ENCODE results near the gene CPSF4L. TPM values are rescaled to one million over a fixed set of nuclear protein-coding genes. Genes with fewer than 3 reads are reported as not detected.

Gene CPSF4L
- total RNA-seq, 4 donors from 2014 or later, result not detected

GRCh38 chr17:73210002-73210678, 51.5 kb downstream of the CPSF4L start:
- Histone ChIP-seq H3K36me3 (peaks cover 50% of the 10 kb centered on the region), H3K27ac (no peak overlapping the region), H3K4me3 (no peak overlapping the region), H3K9me3 (no peaks in the 10 kb centered on the region), H3K27me3 (no peaks in the 10 kb centered on the region), H3K4me1 (peaks cover 7% of the 10 kb centered on the region)
- TF ChIP-seq CTCF (IDR thresholded peaks at IDR 0.05) (no peak), POLR2AphosphoS5 (IDR thresholded peaks at IDR 0.05) (no peak), POLR2A (IDR thresholded peaks at IDR 0.05) (no peak), EP300 (IDR thresholded peaks at IDR 0.05) (no peak)
- no peak for DNase-seq (ENCODE audit: low spot score in 2 of 2)
- 80% methylated on average over 8 of the region's 8 CpGs for WGBS

DNA sequence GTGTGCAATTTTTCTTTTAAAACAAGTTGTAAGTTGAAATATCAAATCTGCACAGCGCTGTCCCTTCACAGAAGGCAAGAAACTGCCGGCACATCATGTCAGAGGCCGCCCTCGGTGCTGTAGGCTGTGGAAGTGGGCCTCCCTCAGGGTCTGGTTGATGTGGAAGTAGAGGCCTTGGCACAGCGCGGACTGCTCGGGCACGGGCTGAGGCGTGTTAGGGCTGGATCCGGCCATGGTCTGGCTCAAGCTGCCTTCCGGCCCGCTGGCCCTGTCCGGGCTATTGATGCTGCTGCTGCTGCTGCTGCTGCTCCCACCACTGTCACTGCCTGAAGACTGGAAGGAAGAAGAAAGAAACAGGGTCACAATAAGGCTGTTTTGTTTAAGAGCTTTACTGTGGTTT, 52.2 kb downstream of the CPSF4L start:
- H3K9me3 ChIP-seq, result no peaks in the 10 kb centered on the region
- no peaks in the 10 kb centered on the region for H3K27me3 ChIP-seq
- no peak for TF ChIP-seq POLR2AphosphoS5 (IDR thresholded peaks at IDR 0.05)
- no peak for TF ChIP-seq CTCF (IDR thresholded peaks at IDR 0.05)
- TF ChIP-seq EP300 (IDR thresholded peaks at IDR 0.05), result no peak
- TF ChIP-seq POLR2A (IDR thresholded peaks at IDR 0.05), result no peak
- H3K4me1 ChIP-seq, result peaks cover 7% of the 10 kb centered on the region
- WGBS, result 84% methylated on average over 13 of the region's 13 CpGs
- no peak overlapping the region for H3K4me3 ChIP-seq
- H3K36me3 ChIP-seq, result peaks cover 55% of the 10 kb centered on the region
- no peak overlapping the region for H3K27ac ChIP-seq
- DNase-seq (ENCODE audit: low spot score in 2 of 2), result no peak

- Histone ChIP-seq H3K27ac (peak overlapping the region; percentile 8), H3K4me3 (no peak overlapping the region), H3K4me1 (peaks cover 7% of the 10 kb centered on the region), H3K27me3 (no peaks in the 10 kb centered on the region), H3K36me3 (peaks cover 66% of the 10 kb centered on the region), H3K9me3 (no peaks in the 10 kb centered on the region)
- 85% methylated on average over 16 of the region's 16 CpGs for WGBS
- TF ChIP-seq CTCF (IDR thresholded peaks at IDR 0.05), result no peak
- no peak for TF ChIP-seq EP300 (IDR thresholded peaks at IDR 0.05)
- TF ChIP-seq POLR2A (IDR thresholded peaks at IDR 0.05), result no peak
- no peak for TF ChIP-seq POLR2AphosphoS5 (IDR thresholded peaks at IDR 0.05)
- no peak for DNase-seq (ENCODE audit: low spot score in 2 of 2)
Observed at GRCh38 chr17:73208139-73208827, 53.4 kb downstream of the CPSF4L start.

- no peak for TF ChIP-seq POLR2A (IDR thresholded peaks at IDR 0.05)
- TF ChIP-seq EP300 (IDR thresholded peaks at IDR 0.05), result no peak
- TF ChIP-seq POLR2AphosphoS5 (IDR thresholded peaks at IDR 0.05), result no peak
- TF ChIP-seq CTCF (IDR thresholded peaks at IDR 0.05), result no peak
- no peak overlapping the region for H3K4me3 ChIP-seq
- H3K36me3 ChIP-seq, result peaks cover 94% of the 10 kb centered on the region
- no peak for DNase-seq (ENCODE audit: low spot score in 2 of 2)
- WGBS, result 83% methylated on average over 10 of the region's 10 CpGs
- H3K4me1 ChIP-seq, result peaks cover 12% of the 10 kb centered on the region
- no peaks in the 10 kb centered on the region for H3K27me3 ChIP-seq
- H3K27ac ChIP-seq, result no peak overlapping the region
- no peaks in the 10 kb centered on the region for H3K9me3 ChIP-seq
Observed at GRCh38 chr17:73205459-73205961, 56.2 kb downstream of the CPSF4L start.

DNA sequence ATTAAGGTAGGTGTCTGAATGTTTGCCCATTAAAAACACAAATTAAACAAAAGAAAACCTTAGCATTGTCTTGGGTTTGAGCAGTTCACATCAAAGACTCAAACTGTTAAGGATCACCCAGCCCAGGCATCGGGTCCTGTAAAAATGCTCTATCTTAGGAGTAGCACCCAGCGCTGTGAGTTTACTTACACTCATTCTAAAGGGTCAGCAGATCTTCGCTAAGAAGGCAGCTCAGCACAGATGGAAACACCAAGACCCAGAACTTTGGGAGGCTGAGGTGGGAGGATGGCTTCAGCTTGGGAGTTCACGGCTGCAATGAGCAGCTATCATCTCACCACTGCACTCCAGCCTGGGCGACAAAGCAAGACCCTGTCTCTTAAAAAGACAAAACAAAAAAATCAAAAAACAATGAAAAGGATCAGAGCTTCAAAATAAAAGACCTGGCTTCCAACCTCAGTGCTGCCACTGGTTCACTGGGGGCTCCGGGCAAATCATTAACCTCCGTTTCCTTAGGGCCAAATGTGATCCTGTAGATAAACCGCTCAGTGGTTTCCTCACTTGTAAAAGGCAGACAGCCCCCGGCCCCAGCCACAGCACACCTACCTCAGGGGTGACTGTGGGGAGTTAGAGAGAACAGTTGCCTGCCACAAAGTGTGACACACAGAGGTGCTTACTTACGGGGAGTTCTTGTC, 57.7 kb downstream of the CPSF4L start:
- Histone ChIP-seq H3K36me3 (peaks cover 100% of the 10 kb centered on the region), H3K27ac (no peak overlapping the region), H3K4me3 (no peak overlapping the region), H3K4me1 (peaks cover 12% of the 10 kb centered on the region), H3K27me3 (no peaks in the 10 kb centered on the region), H3K9me3 (no peaks in the 10 kb centered on the region)
- DNase-seq (ENCODE audit: low spot score in 2 of 2), result no peak
- WGBS, result 79% methylated on average over 10 of the region's 10 CpGs
- TF ChIP-seq CTCF (IDR thresholded peaks at IDR 0.05), result no peak
- TF ChIP-seq EP300 (IDR thresholded peaks at IDR 0.05), result no peak
- no peak for TF ChIP-seq POLR2A (IDR thresholded peaks at IDR 0.05)
- no peak for TF ChIP-seq POLR2AphosphoS5 (IDR thresholded peaks at IDR 0.05)
